Fibroblast of lung (primary cell): ENCODE data around the gene PRCC.

ENCODE experiments used
- CTCF ChIP-seq, 2 donors: IDR thresholded peaks in 1 of 2; conservative IDR thresholded peaks in 1 of 2; 1 replicate in 1 of 2; 2 replicates in 1 of 2; pipeline ENCODE4 v1.5.1; 2011 to 2012; ENCODE audit warnings: low read length in 2 of 2, control low read depth in 1 of 2, inconsistent platforms in 1 of 2, low read depth in 1 of 2, mild to moderate bottlenecking in 1 of 2
- EZH2 ChIP-seq: IDR thresholded peaks from 2 replicates; pipeline ENCODE4 v1.5.1; 2012; ENCODE audit warnings: low read length, control low read depth, mild to moderate bottlenecking; ENCODE audit errors: missing control alignments

GRCh38 chr1:156821801-156822200, 54.5 kb downstream of the PRCC start:
- TF ChIP-seq CTCF (conservative IDR thresholded peaks at IDR 0.05 in 1 of 2, IDR thresholded peaks at IDR 0.05 in 1 of 2; ENCODE audit: low read depth in 1 of 2, low read length in 2 of 2) (no peak), EZH2 (no peak)
